Mucosa of descending colon (tissue), 3 donors: Measurements from ENCODE around the gene FNDC3B. TPM values are rescaled to one million over a fixed set of nuclear protein-coding genes. Genes with fewer than 3 reads are reported as not detected.

Experiments used
- ATAC-seq: fragments of 200-7000 bp; cut with Tn5 transposase; one replicate; pipeline ENCODE4 v1.9.1; 2020; ENCODE audit warnings: mild to moderate bottlenecking, moderate library complexity
- DNase-seq, 3 donors: peaks; one replicate each; pipeline ENCODE4 v3.0.0-alpha.2; 2020
- H3K36me3 ChIP-seq: fragments of 200-600 bp; one replicate; pipeline ENCODE4 v1.8.0; 2021; ENCODE audit warnings: low read depth, mild to moderate bottlenecking
- H3K4me1 ChIP-seq: fragments of 200-600 bp; one replicate; pipeline ENCODE4 v1.8.0; 2021; ENCODE audit warnings: low read depth, mild to moderate bottlenecking
- H3K4me3 ChIP-seq: fragments of 200-600 bp; one replicate; pipeline ENCODE4 v1.8.0; 2021; ENCODE audit warnings: mild to moderate bottlenecking
- H3K9me3 ChIP-seq: fragments of 200-600 bp; one replicate; pipeline ENCODE4 v1.8.0; 2021; ENCODE audit warnings: mild to moderate bottlenecking
- intact Hi-C, 2 donors: fragments of 100-400 bp; cut with DNase I in 1 of 2; cut with micrococcal nuclease in 1 of 2; formaldehyde crosslinking; loops; one replicate each; pipeline versions ENCODE4 v1.11.0 to v1.11.1; 2022; cut with DNase I, micrococcal nuclease
- total RNA-seq, 3 donors: library from RNA; stranded (reverse); fragmentation: NEBNext Ultra II Directional in 2 of 3; extraction: Animal tissue kit (Norgen Biotek cat#: 25700) in 2 of 3; gene quantifications; one replicate each; pipeline versions ENCODE4 v1.2.1 to v1.2.4, GENCODE V29; 2021 to 2023
- TF ChIP-seq, protein P1 (sequence below): fragments of 200-600 bp; IDR thresholded peaks from one replicate; pipeline ENCODE4 v1.8.0; 2022; ENCODE audit warnings: antibody characterized with exemption, mild to moderate bottlenecking
- donor health status: DM: no; HTN: no; CAD: no; lungs with moderate emphysema.
- donor health status: DM: no; HTN: no; CAD: no.
- donor health status: DM: no; HTN: yes; CAD: no.

Gene FNDC3B
- total RNA-seq, 3 donors from 2014 or later: 107 to 132 (median 126) TPM

DNA sequence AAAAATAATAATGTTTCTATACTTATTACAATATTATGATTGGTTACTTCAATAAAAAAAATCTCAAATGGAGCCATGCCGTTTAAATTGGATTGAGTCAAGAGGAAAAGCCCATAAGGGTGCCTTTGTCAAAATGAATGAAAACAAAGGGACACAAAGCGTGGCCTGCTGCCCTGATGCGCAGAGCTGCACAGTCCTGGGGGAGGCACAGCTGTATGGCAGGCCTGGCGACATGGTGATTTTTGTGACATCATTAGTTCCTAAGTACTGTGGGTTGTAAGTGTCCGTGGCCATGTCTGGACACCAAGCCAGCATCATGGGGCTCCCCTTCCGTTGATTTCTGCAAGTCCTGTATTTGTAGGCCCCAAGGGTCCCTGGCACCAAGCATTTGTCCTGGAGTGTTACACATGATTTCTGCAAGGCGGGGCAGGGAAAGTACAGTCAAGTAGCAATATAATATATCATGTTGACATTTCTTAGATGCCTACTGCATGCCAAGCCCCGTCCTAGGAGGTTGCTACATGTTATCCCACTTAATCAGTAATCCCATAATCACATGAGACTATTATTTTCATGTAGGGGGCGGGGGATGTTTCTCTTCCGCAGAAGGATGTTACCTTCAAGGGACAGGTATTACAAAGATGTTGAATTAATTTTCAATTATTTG lies 349.2 kb downstream of the FNDC3B start:
- Histone ChIP-seq H3K9me3 (no peaks in the 10 kb centered on the region), H3K36me3 (no peaks in the 10 kb centered on the region), H3K4me1 (no peaks in the 10 kb centered on the region), H3K4me3 (no peak overlapping the region)
- TF ChIP-seq, protein P1, sequence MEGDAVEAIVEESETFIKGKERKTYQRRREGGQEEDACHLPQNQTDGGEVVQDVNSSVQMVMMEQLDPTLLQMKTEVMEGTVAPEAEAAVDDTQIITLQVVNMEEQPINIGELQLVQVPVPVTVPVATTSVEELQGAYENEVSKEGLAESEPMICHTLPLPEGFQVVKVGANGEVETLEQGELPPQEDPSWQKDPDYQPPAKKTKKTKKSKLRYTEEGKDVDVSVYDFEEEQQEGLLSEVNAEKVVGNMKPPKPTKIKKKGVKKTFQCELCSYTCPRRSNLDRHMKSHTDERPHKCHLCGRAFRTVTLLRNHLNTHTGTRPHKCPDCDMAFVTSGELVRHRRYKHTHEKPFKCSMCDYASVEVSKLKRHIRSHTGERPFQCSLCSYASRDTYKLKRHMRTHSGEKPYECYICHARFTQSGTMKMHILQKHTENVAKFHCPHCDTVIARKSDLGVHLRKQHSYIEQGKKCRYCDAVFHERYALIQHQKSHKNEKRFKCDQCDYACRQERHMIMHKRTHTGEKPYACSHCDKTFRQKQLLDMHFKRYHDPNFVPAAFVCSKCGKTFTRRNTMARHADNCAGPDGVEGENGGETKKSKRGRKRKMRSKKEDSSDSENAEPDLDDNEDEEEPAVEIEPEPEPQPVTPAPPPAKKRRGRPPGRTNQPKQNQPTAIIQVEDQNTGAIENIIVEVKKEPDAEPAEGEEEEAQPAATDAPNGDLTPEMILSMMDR: no peak
- intact Hi-C loops: no loop called here
- DNase-seq (no peak), ATAC-seq (no peak)

DNA sequence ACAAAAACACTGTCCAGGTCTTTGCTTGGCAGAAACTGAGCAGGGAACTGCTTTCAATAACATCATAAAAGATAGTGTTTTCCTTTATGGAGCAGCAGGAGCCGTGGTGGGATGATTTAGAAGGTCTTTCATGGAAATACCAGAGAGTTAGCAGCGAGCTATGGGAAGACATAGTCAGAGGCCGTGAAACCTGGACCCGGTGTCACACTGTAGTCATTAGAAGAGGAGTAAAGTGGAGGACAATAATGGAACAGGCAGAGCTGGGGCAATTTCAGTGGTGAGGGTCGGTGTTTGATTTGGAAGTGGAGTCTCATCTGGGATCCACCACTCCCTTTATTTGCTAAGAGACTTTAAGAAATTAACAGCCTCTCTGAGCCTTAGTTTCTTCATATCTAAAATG lies 351.4 kb downstream of the FNDC3B start:
- no peak for DNase-seq
- Histone ChIP-seq H3K4me1 (no peaks in the 10 kb centered on the region), H3K36me3 (no peaks in the 10 kb centered on the region), H3K4me3 (no peak overlapping the region), H3K9me3 (no peaks in the 10 kb centered on the region)
- intact Hi-C loops: no loop called here
- ATAC-seq: no peak
- TF ChIP-seq, protein P1: no peak

- H3K4me1 ChIP-seq: no peaks in the 10 kb centered on the region
- H3K36me3 ChIP-seq: no peaks in the 10 kb centered on the region
- TF ChIP-seq, protein P1: no peak
- DNase-seq: no peak
- H3K9me3 ChIP-seq: no peaks in the 10 kb centered on the region
- no peak overlapping the region for H3K4me3 ChIP-seq
- no peak for ATAC-seq
- intact Hi-C loops: no loop called here
Observed at GRCh38 chr3:172391592-172392302, 352.4 kb downstream of the FNDC3B start.

DNA sequence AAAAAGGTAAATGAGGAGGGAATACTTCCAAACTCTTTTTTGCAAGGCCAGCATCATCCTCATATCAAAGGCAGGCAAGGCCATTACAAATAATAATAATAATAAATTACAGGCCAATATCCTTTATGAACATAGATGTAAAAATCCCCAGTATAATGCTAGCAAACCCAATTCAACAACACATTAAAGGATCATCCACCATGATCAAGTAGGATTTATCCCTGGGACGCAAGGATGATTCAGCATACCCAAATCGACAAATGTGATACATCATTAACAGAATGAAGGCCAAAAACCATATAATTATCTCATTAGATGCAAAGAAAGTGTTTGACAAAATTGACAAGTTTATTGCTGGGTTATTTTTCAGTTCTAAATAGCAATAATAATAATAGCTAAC lies 355.3 kb downstream of the FNDC3B start:
- Histone ChIP-seq H3K4me3 (no peak overlapping the region), H3K9me3 (no peaks in the 10 kb centered on the region), H3K36me3 (no peaks in the 10 kb centered on the region), H3K4me1 (no peaks in the 10 kb centered on the region)
- no peak for DNase-seq
- ATAC-seq: no peak
- TF ChIP-seq, protein P1: no peak
- intact Hi-C loops: no loop called here

- no peaks in the 10 kb centered on the region for H3K36me3 ChIP-seq
- intact Hi-C loops: no loop called here
Observed at GRCh38 chr3:172396400-172396799, 357.0 kb downstream of the FNDC3B start.

More at GRCh38 chr3:172396400-172396799, 357.0 kb downstream of the FNDC3B start:
- TF ChIP-seq, protein P1: no peak
- DNase-seq (no peak), ATAC-seq (no peak)
- H3K4me3 ChIP-seq: no peak overlapping the region
- H3K4me1 ChIP-seq: no peaks in the 10 kb centered on the region
- no peaks in the 10 kb centered on the region for H3K9me3 ChIP-seq
